ENCODE measurements around the gene TMEM125. TPM values are rescaled to one million over a fixed set of nuclear protein-coding genes. Genes with fewer than 3 reads are reported as not detected.

The TMEM125 gene
- total RNA-seq, 2 experiments from 2014 or later: 0.23 TPM; not detected in 1

DNA sequence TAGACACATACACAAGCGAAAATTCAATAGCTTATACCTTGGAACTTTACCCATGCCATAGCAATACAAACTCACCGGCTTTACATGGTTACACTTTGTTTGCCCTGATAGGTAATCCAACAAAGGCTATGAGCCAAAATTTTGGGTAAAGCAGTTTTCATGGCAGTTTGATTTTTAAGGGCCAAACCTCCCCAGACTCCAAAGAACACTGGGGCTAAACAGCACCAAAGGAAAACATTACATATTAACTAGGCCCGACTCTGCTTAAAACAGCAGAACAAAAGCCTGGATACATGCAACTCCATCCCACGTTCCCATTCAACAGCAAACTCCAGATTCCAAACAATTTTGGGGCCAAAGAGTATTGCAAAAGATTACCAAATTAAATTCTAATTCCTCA is 4.4 kb upstream of the TMEM125 start:
- BruUV-seq (replicated peaks): no TSS peak
- no peak overlapping the region for H2AFZ ChIP-seq (ENCODE audit: low read length)
- H3K27ac ChIP-seq (ENCODE audit: low read depth, low read length, poor library complexity, severe bottlenecking): no peak overlapping the region
- DNase-seq (ENCODE audit: low spot score): no peak
- ChIA-PET POLR2A (no interaction called here), CTCF (ENCODE audit: unreplicated experiment) (no interaction called here)
- H3K36me3 ChIP-seq (ENCODE audit: insufficient read depth, low read length): no peaks in the 10 kb centered on the region
- TF ChIP-seq, protein P1, sequence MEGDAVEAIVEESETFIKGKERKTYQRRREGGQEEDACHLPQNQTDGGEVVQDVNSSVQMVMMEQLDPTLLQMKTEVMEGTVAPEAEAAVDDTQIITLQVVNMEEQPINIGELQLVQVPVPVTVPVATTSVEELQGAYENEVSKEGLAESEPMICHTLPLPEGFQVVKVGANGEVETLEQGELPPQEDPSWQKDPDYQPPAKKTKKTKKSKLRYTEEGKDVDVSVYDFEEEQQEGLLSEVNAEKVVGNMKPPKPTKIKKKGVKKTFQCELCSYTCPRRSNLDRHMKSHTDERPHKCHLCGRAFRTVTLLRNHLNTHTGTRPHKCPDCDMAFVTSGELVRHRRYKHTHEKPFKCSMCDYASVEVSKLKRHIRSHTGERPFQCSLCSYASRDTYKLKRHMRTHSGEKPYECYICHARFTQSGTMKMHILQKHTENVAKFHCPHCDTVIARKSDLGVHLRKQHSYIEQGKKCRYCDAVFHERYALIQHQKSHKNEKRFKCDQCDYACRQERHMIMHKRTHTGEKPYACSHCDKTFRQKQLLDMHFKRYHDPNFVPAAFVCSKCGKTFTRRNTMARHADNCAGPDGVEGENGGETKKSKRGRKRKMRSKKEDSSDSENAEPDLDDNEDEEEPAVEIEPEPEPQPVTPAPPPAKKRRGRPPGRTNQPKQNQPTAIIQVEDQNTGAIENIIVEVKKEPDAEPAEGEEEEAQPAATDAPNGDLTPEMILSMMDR (conservative IDR thresholded peaks at IDR 0.05; ENCODE audit: low read length): no peak
- TF ChIP-seq EZH2phosphoT487 (IDR thresholded peaks at IDR 0.05; ENCODE audit: borderline replicate concordance, low read depth, low read length): no peak
- H3K79me2 ChIP-seq (ENCODE audit: insufficient read depth, low read depth, low read length): no peaks in the 10 kb centered on the region
- peaks cover 17% of the 10 kb centered on the region; the same call in 1 of the 2 replicates for H3K9me3 ChIP-seq (ENCODE audit: low read length)
- intact Hi-C loops (cut with micrococcal nuclease; ENCODE audit: unreplicated experiment): no loop called here
- H4K20me1 ChIP-seq (ENCODE audit: insufficient read depth, low read length): no peaks in the 10 kb centered on the region
- H3K4me1 ChIP-seq (ENCODE audit: insufficient read depth, low read length, poor library complexity, severe bottlenecking): no peaks in the 10 kb centered on the region
- no peak overlapping the region for H3K4me3 ChIP-seq (ENCODE audit: low read depth, low read length, poor library complexity, severe bottlenecking)
- no peaks in the 10 kb centered on the region for H3K9me2 ChIP-seq (ENCODE audit: insufficient read depth, low read length)
- H3K4me2 ChIP-seq (ENCODE audit: low read length): no peak overlapping the region

DNA sequence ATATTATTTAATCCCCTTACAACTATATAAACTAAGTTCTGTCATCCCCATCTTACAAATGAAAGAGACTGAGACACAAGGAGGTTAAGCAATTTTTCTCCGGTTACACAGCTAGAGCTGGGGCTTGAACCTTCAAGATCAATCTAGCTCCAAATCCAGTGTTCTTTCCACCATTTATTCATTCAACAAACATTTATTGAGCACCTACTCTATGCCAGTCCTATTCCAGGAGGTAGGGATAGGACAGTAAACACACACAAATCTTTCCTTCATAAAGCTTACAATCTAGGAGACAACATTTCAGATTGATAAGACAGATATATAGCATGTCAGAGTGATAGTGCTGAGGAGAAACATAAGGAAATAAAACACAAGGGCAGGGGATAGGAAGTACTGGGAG is 2.9 kb upstream of the TMEM125 start:
- H3K4me3 ChIP-seq (ENCODE audit: low read depth, low read length, poor library complexity, severe bottlenecking): no peak overlapping the region
- no peak overlapping the region for H3K4me2 ChIP-seq (ENCODE audit: low read length)
- no peak for TF ChIP-seq EZH2phosphoT487 (IDR thresholded peaks at IDR 0.05; ENCODE audit: borderline replicate concordance, low read depth, low read length)
- TF ChIP-seq, protein P1 (conservative IDR thresholded peaks at IDR 0.05; ENCODE audit: low read length): no peak
- DNase-seq (ENCODE audit: low spot score): no peak
- H3K9me2 ChIP-seq (ENCODE audit: insufficient read depth, low read length): no peaks in the 10 kb centered on the region
- no peaks in the 10 kb centered on the region for H3K4me1 ChIP-seq (ENCODE audit: insufficient read depth, low read length, poor library complexity, severe bottlenecking)
- peaks cover 15% of the 10 kb centered on the region; the same call in 1 of the 2 replicates for H3K9me3 ChIP-seq (ENCODE audit: low read length)
- intact Hi-C loops (cut with micrococcal nuclease; ENCODE audit: unreplicated experiment): no loop called here
- CTCF ChIA-PET (ENCODE audit: unreplicated experiment): no interaction called here
- H4K20me1 ChIP-seq (ENCODE audit: insufficient read depth, low read length): no peaks in the 10 kb centered on the region
- no peak overlapping the region for H2AFZ ChIP-seq (ENCODE audit: low read length)
- BruUV-seq (replicated peaks): no TSS peak
- no peaks in the 10 kb centered on the region for H3K79me2 ChIP-seq (ENCODE audit: insufficient read depth, low read depth, low read length)
- H3K27ac ChIP-seq (ENCODE audit: low read depth, low read length, poor library complexity, severe bottlenecking): no peak overlapping the region
- POLR2A ChIA-PET: interaction anchor here (0.7 kb wide), 1 partner anchor 35 kb away, joined by 4 read pairs; no protein-coding TSS in a partner anchor
- no peaks in the 10 kb centered on the region for H3K36me3 ChIP-seq (ENCODE audit: insufficient read depth, low read length)

DNA sequence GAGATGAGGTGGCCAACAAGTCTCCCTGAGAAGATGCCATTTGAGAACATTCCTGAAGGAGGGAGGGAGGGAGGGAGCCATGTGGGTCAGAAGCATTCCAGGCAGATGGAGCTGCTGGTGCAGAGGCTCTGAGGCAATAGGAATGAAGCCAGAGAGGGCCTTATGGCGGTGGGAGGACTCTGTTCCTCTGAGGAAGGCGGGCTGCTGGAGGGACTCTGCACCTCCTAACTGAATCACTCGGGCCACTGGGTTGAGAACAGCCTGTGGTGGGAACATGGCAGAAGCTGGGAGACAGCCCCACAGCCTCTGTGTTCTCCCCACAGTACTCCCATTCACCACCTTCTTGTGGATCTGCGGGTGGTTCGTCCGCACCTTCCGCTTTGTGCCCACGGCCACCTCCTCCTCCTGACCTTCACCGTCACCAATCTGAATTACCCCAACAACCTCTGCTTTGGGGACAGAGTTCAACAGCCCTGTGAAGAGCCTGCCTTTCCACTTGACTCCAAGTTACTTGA is 2.4 kb upstream of the TMEM125 start:
- no peak for DNase-seq (ENCODE audit: low spot score)
- Histone ChIP-seq H3K27ac (ENCODE audit: low read depth, low read length, poor library complexity, severe bottlenecking) (no peak overlapping the region), H3K4me2 (ENCODE audit: low read length) (no peak overlapping the region), H3K36me3 (ENCODE audit: insufficient read depth, low read length) (no peaks in the 10 kb centered on the region), H2AFZ (ENCODE audit: low read length) (no peak overlapping the region), H3K4me1 (ENCODE audit: insufficient read depth, low read length, poor library complexity, severe bottlenecking) (no peaks in the 10 kb centered on the region), H3K79me2 (ENCODE audit: insufficient read depth, low read depth, low read length) (no peaks in the 10 kb centered on the region), H3K9me3 (ENCODE audit: low read length) (peaks cover 11% of the 10 kb centered on the region; the same call in 1 of the 2 replicates), H3K4me3 (ENCODE audit: low read depth, low read length, poor library complexity, severe bottlenecking) (no peak overlapping the region), H4K20me1 (ENCODE audit: insufficient read depth, low read length) (no peaks in the 10 kb centered on the region), H3K9me2 (ENCODE audit: insufficient read depth, low read length) (no peaks in the 10 kb centered on the region)
- CTCF ChIA-PET (ENCODE audit: unreplicated experiment): no interaction called here
- TF ChIP-seq EZH2phosphoT487 (IDR thresholded peaks at IDR 0.05; ENCODE audit: borderline replicate concordance, low read depth, low read length): no peak
- BruUV-seq (replicated peaks): no TSS peak
- POLR2A ChIA-PET: no interaction called here
- intact Hi-C loops (cut with micrococcal nuclease; ENCODE audit: unreplicated experiment): no loop called here

Measured in OCI-LY7 (cell line).